HUES64 (cell line): ENCODE measurements around the gene NECTIN4.

Experiments used
- H3K27ac ChIP-seq: 2 replicates; pipeline ENCODE4 v1.7.0; 2013; ENCODE audit warnings: low read depth, low read length, inconsistent platforms
- H3K27me3 ChIP-seq: 2 replicates; pipeline ENCODE4 v1.6.1; 2013; ENCODE audit warnings: mild to moderate bottlenecking, low read length; ENCODE audit not compliant: insufficient read depth
- H3K36me3 ChIP-seq: 2 replicates; pipeline ENCODE4 v1.6.1; 2013; ENCODE audit warnings: mild to moderate bottlenecking, low read length; ENCODE audit not compliant: insufficient read depth
- H3K4me1 ChIP-seq: 2 replicates; pipeline ENCODE4 v1.6.1; 2013; ENCODE audit warnings: mild to moderate bottlenecking, low read length, moderate library complexity; ENCODE audit not compliant: insufficient read depth
- H3K4me3 ChIP-seq: 2 replicates; pipeline ENCODE4 v1.5.1; 2013; ENCODE audit warnings: mild to moderate bottlenecking, low read length, moderate library complexity
- H3K9ac ChIP-seq: 2 replicates; pipeline ENCODE4 v1.6.1; 2013; ENCODE audit warnings: mild to moderate bottlenecking, low read depth, low read length
- H3K9me3 ChIP-seq: 2 replicates; pipeline ENCODE4 v1.6.1; 2013; ENCODE audit warnings: low read depth, low read length; ENCODE audit not compliant: insufficient read depth
- WGBS: fragments of 150-250, 120-280 bp; methylation state at CpG from one replicate; pipeline ENCODE4 v1.1.7; 2013; ENCODE audit warnings: missing lambda C conversion rate; 5-methylcytosine and 5-hydroxymethylcytosine counted together

The NECTIN4 gene

DNA sequence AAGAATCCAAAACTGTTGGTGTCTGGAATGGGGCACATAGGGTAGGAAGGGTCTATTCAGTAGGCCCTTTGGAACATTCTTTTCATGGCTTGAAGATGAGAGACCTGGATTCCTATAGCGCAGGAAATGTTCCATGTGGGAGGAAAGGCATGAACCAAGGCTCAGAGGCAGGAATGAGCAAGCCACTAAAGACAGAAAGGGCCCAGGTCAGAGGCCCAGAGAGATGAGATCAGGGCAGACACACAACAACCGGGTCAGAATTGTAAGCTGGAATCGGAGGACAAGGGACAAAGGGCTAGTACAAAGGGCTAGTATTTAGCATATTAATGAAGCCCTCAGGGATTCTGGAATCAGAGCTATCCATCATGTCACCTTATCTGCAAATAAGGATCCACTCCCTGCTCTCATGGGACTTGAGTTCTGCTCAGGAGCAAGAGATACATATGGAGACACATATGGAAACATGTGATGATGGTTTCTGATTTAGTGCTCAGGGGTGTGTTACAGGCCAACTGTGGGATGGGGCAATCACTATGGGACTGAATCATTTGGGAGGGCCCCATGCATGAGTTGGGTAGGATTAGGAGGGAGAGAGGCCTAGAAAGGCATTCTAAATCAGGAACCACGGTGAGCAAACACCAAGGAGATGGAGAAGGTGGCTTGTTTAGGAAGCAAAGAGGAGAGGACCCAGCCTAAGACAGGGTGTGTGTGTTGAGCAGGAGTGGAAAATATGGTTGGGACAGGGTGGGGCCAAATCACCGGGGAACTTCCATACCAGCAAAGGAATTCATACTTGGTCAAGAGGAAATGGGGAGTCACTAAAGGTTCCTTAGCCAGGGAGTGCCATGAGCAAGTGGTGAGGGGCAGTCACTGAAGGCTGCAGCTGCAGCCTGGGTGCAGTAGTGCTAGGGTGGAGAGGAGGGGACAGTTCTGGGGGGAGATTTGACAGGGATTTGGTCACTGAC lies 8.6 kb downstream of the NECTIN4 start:
- Histone ChIP-seq H3K36me3 (no peaks in the 10 kb centered on the region), H3K4me3 (no peak overlapping the region), H3K9me3 (no peaks in the 10 kb centered on the region), H3K27me3 (no peaks in the 10 kb centered on the region), H3K4me1 (peaks cover 11% of the 10 kb centered on the region; the same call in 1 of the 2 replicates), H3K9ac (no peak overlapping the region), H3K27ac (no peak overlapping the region)
- WGBS: 68% methylated on average over 5 of the region's 5 CpGs

DNA sequence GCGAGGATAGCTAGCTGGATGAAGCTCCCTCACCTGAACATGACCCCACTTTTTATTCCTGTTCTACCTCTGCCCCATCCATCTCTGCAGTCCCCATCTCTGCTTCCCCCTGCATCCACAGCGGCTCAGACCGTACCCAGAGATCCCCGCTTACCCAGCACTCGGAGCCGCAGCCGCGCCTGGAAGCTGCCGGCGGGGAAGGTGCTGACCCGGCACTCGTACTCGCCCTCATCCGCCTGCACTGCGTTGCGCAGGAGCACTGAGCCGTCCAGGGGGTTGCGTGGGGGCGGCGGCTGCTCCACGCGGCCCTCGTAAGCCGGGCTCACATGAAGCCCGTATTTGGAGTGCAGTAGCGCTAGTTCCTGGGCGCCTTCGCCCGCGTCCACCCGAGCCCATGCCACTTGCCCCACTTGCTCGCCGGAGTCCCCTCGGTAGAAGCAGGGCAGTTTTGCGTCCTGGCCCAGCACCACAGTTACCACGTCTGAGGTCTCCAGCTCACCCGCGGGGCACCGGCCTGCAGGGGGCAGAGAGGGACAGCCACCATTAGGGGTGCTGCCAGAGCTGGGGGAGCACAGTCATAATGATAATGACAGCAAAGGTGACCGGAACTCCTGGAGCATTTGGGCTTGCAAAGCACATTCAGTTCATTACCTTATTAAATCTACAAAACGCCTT lies 9.8 kb downstream of the NECTIN4 start:
- 93% methylated on average over 41 of the region's 41 CpGs for WGBS
- H3K9ac ChIP-seq: no peak overlapping the region
- peaks cover 4% of the 10 kb centered on the region; the same call in 1 of the 2 replicates for H3K4me1 ChIP-seq
- no peak overlapping the region for H3K4me3 ChIP-seq
- no peak overlapping the region for H3K27ac ChIP-seq
- H3K27me3 ChIP-seq: no peaks in the 10 kb centered on the region
- no peaks in the 10 kb centered on the region for H3K9me3 ChIP-seq
- no peaks in the 10 kb centered on the region for H3K36me3 ChIP-seq

DNA sequence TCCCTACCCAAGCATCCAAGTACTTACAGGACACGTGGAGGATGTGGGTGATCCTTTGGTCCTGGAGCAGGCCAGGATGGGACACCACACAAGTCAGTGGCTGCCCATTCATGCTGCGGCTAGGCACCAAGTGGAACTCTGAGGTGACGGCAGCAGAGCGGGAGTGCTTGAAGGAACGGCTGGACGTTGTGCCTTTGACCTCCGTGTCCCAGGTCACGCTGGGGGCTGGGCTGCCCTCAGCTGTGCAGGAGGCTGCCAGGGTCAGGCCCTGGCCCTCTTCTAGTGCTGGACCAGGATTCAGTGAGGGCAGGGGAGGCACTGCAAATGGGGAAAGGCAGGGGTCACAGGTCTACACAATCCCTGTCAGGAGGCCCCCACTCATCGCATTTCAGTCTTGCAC lies 11.9 kb downstream of the NECTIN4 start:
- no peaks in the 10 kb centered on the region for H3K27me3 ChIP-seq
- no peak overlapping the region for H3K9ac ChIP-seq
- no peaks in the 10 kb centered on the region for H3K4me1 ChIP-seq
- 89% methylated on average over 9 of the region's 9 CpGs for WGBS
- no peak overlapping the region for H3K27ac ChIP-seq
- no peaks in the 10 kb centered on the region for H3K9me3 ChIP-seq
- H3K36me3 ChIP-seq: no peaks in the 10 kb centered on the region
- no peak overlapping the region for H3K4me3 ChIP-seq

DNA sequence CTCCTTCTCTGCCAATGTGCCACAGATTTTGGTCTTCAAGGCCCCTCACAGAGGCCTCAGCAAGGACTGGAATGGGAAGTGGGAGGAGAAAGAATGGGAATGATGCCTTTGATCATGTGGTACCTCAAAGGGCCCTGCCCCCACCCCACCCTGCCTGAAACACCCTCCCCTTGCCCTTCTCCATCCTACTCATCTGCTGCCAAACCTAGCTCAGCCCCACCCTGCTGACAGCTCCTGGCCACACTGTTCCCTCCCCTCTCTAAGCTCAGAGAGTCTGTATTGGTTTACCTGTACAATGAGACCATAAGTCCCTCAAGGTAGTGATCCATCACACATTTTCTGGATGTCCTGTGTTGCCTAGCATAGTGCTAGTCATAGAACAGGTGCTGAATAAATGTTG lies 12.9 kb downstream of the NECTIN4 start:
- Histone ChIP-seq H3K36me3 (no peaks in the 10 kb centered on the region), H3K4me3 (no peak overlapping the region), H3K4me1 (no peaks in the 10 kb centered on the region), H3K9ac (no peak overlapping the region), H3K27me3 (no peaks in the 10 kb centered on the region), H3K9me3 (no peaks in the 10 kb centered on the region), H3K27ac (no peak overlapping the region)

DNA sequence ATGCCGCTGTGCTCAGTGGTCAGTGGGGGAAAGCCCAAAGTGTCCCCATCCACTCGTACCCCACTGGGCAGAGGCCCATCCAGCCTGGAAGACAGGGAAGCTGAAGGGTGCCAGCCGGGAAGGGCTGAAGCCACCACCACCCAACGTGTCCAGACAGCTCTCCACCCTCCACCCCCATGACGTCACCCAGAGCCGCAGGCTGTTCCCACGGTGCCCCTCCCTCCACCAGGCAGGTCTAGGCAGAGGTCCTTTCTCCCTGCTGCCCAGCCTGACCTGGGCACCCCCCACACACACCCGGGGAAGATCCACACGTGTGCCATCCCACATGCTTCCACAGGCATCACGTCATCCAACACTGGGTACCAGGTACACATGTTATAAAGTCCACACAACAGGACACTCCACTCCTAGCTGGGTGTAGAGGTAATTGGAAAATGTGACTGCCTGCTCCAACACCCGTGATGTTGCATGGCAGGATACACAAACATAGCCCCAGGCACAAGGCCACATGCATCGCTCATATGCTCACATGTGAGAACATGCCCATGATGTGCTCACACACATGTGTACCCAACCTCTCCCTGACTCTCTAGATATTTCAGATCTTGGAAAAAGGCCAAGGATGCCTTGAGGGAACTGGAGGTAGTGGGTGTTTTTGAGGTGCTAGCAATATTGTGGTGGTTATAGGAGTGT lies 14.5 kb downstream of the NECTIN4 start:
- Histone ChIP-seq H3K4me3 (no peak overlapping the region), H3K36me3 (no peaks in the 10 kb centered on the region), H3K9me3 (no peaks in the 10 kb centered on the region), H3K4me1 (no peaks in the 10 kb centered on the region), H3K27ac (no peak overlapping the region), H3K9ac (no peak overlapping the region), H3K27me3 (no peaks in the 10 kb centered on the region)
- 87% methylated on average over 12 of the region's 12 CpGs for WGBS

DNA sequence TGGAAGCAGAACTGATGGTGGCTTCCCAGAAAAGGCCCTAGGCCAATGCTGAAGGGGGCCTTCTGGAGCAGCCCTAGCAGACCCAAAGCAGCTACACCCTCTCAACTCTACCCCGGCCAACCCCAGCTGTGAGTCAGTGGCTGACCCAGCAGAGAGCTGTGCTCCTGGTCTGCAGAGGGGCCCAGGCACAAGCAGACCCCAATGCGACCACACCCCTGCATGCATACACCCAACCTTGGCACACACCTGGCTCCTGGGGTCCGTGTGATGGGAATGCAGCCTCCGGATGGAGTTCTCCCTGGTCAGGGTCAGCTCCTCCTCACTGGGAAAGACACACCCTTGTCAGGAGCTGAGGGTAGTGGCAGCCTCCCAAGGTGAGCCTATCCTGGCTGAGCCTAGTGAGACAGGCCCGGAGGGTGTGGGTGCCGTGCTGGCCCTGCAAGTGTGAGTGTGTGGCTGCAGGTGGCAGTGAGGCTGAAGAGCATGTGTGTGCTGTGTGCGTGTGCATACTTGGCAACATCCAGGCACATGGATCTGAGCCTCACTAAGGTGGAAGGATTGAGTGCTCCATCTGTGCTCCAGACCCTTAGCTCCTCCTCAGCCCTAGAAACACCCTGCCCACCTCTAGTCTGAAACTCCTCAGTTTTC lies 15.8 kb downstream of the NECTIN4 start:
- no peaks in the 10 kb centered on the region for H3K9me3 ChIP-seq
- no peaks in the 10 kb centered on the region for H3K36me3 ChIP-seq
- no peak overlapping the region for H3K4me3 ChIP-seq
- H3K9ac ChIP-seq: no peak overlapping the region
- H3K27me3 ChIP-seq: no peaks in the 10 kb centered on the region
- H3K27ac ChIP-seq: no peak overlapping the region
- WGBS: 72% methylated on average over 7 of the region's 7 CpGs
- no peaks in the 10 kb centered on the region for H3K4me1 ChIP-seq

DNA sequence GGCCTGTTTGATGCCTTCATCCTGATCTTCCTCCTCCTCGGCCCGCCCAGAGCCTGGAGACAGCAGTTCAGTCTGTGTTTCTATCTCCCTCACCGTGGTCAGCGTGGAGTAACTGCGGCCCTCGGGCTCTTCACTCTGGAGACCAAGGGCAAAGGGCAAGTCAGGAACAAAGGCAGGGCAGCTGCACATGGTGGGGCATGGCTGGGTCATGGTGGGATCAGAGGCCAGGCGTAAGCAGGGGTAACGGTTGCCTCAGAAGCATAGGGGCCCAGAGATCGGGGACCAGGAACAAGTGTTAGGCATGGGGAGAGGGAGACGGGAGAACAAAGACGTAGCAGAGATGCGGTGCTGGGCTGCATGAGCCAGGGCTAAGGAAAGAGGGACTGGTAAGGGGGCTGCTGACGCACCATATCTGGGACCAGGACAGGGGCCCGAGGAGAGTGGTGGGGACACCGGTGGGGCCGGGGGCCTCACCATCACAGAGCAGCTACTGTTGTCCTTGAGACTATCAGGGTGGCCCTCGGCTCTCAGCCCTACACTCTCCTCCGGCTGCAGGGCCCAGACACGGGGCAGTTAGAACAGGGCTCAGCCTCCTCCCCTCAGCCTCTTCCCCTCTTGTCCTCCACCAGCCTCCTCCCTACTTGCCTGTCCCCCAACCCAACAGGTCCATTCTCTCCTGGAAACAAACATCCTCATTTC lies 16.5 kb downstream of the NECTIN4 start:
- 94% methylated on average over 19 of the region's 19 CpGs for WGBS
- Histone ChIP-seq H3K9me3 (no peaks in the 10 kb centered on the region), H3K27ac (no peak overlapping the region), H3K4me3 (no peak overlapping the region), H3K4me1 (no peaks in the 10 kb centered on the region), H3K27me3 (no peaks in the 10 kb centered on the region), H3K36me3 (no peaks in the 10 kb centered on the region), H3K9ac (no peak overlapping the region)

DNA sequence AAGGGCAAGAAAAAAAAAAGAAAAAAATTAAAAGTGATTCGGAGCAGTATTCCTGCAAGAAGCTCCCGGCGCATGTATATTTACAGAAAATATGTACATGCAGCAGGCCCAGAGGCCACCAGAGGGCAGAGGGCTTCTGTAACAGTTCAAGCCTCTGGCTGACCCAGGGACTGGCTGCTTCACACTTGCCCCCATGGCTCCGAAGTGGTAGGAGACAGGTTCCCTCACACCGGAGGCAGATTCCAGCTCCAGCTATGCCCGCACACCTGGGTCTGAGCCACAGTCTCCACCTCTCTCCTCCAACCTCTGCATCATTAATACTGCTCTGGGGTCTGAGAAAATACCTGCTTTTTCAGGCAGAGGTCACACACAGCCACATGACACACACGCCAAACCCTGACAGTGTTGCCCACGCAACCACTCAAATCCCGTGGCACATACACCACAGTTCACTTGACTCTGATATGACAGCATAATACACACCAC lies 17.4 kb downstream of the NECTIN4 start:
- 78% methylated on average over 9 of the region's 9 CpGs for WGBS
- Histone ChIP-seq H3K9ac (no peak overlapping the region), H3K27ac (no peak overlapping the region), H3K9me3 (no peaks in the 10 kb centered on the region), H3K4me3 (no peak overlapping the region), H3K4me1 (no peaks in the 10 kb centered on the region), H3K36me3 (no peaks in the 10 kb centered on the region), H3K27me3 (no peaks in the 10 kb centered on the region; the same call in 1 of the 2 replicates)

DNA sequence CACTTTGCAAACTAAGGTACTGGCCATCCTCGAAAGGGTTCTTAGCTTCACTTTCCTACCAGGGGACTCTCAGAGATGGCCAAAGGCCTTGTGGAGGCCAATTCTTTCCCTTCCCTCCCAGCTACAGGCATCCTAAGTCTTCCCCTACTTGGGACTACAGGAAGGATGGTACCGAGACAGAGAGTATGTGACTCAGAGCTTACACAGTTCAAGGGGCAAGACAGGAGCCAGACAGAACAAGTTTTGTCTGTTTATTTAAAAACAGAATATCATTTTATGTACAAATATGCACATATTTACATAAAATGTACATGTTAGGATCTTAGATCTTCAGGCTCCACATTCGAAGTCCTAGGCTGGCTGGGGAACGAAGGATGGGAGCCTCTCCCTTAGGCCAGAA lies 18.6 kb downstream of the NECTIN4 start:
- no peak overlapping the region for H3K9ac ChIP-seq
- H3K27me3 ChIP-seq: no peaks in the 10 kb centered on the region; the same call in 1 of the 2 replicates
- no peak overlapping the region for H3K4me3 ChIP-seq
- 94% methylated on average over 4 of the region's 4 CpGs for WGBS
- no peaks in the 10 kb centered on the region for H3K4me1 ChIP-seq
- H3K36me3 ChIP-seq: no peaks in the 10 kb centered on the region
- H3K27ac ChIP-seq: no peak overlapping the region
- H3K9me3 ChIP-seq: no peaks in the 10 kb centered on the region

DNA sequence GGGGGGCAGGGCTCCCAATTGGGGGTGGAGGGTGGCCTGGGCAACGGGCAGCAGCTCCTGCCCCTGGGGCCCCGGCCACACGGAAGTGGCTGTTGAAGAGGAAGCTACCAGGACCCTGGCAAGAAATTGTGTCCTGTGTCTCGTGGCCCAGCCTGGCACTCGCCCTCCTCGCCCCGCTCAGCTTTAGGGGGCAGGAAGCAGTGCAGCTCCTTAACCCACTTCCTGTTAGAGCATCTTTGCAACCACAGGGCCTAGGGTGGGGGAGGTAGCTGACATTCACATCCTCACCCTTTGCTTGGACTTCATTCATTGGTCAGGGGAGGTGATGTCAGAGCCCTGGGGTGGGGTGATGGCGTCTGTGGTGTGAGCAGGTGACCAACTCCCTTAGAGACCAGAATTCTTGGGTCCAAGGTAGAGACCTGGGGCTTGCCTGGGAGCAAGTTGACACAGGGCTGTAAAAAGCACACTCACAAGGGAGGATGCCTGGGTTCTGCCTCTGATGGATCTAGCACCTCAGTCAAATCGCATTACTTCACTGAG lies 19.6 kb downstream of the NECTIN4 start, which contains the start of gene ARHGAP30:
Gene ARHGAP30 (minus strand): TSS at position 161 of the 540 bp plus-strand sequence. CDS start 267 bp downstream, outside the sequence.
- no peaks in the 10 kb centered on the region for H3K36me3 ChIP-seq
- no peak within 1 kb of the TSS for H3K9ac ChIP-seq
- no peak within 1 kb of the TSS for H3K27ac ChIP-seq
- no peaks in the 10 kb centered on the region for H3K4me1 ChIP-seq
- no peak within 1 kb of the TSS for H3K4me3 ChIP-seq
- H3K27me3 ChIP-seq: no peaks in the 10 kb centered on the region; the same call in 1 of the 2 replicates
- H3K9me3 ChIP-seq: no peaks in the 10 kb centered on the region
- 87% methylated on average over 9 of the region's 9 CpGs for WGBS
